GM18858 (cell line): ENCODE data around the gene NXN.
"Not testable (repeated sequence)": the region's sequence is repeated elsewhere in the genome, so short reads cannot be mapped to it uniquely, and the experiment has no call there.

ENCODE experiments used
- ATAC-seq: cut with Tn5 transposase; IDR thresholded peaks from one replicate; pipeline ENCODE4 v1.9.1; 2021; ENCODE audit not compliant: unreplicated experiment

NXN gene

DNA sequence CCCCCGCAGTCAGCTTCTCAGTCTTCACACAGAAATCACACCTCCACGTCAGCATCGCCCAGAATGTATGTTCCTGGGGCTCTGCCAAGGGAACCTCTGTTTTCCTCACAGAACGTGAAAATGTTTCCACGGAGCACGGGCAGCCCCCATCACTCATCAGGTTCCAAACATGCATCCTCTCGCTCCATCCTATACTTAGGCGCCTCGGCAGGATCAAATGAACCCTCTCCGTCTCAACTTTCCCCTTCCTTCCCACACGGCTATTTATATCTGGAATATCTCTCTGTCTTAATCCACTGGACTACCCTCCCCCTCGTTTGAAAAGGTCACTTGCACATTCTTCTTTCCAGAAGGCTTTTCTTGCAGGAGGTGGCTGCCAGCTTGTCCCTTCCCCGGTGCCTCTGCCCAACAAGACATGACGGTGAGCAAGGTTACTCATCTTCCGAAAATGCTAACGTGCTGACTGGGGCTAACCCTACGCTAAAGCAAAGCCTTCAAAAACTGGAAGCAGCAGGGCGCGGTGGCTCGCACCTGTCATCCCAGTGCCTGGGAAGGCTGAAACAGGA lies 21.6 kb downstream of the NXN start:
- no peak for ATAC-seq

DNA sequence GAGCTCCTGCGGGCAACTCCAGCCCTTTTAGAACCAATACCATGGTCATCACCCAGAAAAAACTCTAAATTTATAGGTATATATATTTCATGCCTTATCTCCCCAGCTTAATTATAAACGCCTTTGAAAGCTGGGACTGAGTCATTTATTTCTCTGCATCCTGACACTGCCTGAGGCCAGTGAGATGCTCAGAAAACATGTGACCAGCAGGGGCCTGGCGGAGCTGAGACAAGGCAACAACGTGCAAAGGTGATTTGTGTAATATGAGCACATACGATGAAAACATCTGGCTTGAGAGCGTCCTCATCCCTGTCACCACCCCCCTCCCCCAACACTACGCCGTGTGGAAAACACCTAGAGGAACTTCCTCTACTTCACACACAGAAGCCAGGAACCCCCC lies 22.7 kb downstream of the NXN start:
- no peak for ATAC-seq

DNA sequence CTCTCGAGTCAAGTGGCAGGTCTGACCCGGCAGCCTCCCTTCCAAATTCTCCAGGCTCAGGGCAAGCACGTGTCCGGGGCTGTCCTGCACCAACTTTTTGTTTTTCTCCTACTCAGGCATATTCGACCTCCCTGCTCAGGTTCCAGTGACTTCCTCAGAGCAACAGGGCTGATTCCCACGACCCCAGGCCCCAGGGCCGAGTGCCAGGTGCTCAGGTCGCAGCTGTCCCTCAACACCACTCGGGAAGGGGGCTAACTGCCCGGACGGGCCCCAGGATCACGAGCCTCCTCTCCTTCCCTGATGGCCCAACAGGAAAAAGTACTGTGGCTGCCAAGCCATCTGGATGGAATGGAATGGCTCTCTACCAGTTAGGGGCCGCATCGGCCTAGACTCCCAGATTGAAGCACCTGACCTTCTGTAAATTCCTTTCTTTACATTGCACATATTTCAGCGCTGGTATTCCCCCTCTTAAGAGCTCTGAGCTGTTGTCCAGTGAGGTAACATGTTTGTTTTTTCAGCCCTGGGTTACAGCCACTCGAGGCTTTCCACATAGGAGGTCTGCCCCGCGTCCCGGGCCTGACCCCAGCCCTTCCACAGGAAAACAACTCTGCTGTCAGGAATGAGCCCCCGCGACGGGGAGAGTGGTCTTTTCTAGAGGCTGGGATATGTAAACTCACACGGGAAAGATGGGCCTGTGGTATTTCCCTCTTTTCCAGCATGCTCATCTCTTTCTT lies 25.0 kb downstream of the NXN start:
- ATAC-seq: no peak

DNA sequence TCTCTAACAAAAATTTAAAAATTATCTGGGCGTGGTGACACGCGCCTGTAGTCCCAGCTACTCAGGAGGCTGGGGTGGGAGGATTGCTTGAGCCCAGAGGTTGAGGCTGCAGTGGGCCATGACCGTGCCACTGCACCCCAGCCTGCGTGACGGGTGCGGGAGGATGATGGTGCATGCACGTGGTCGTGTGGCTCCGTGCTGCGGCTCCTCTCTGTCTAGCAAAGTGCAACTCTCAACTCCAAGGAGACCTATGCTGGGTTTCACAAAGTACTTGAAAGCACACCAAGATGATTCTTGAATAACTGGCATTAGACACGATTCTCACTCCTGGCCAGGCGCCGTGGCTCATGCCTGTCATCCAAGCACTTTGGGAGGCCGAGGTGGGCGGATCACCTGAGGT lies 25.8 kb downstream of the NXN start:
- no peak for ATAC-seq

DNA sequence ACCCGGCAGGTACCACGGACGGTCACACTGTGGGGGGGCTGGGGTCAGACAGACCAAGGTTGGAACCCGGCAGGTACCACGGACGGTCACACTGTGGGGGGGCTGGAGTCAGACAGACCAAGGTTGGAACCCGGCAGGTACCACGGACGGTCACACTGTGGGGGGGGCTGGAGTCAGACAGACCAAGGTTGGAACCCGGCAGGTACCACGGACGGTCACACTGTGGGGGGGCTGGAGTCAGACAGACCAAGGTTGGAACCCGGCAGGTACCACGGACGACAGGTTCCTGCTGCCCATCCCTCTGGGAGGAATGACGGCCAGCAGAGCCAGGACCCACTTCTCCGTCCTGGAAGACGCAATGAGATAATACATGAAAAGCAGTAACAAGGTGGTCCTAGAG lies 27.0 kb downstream of the NXN start:
- ATAC-seq: not testable (repeated sequence)

DNA sequence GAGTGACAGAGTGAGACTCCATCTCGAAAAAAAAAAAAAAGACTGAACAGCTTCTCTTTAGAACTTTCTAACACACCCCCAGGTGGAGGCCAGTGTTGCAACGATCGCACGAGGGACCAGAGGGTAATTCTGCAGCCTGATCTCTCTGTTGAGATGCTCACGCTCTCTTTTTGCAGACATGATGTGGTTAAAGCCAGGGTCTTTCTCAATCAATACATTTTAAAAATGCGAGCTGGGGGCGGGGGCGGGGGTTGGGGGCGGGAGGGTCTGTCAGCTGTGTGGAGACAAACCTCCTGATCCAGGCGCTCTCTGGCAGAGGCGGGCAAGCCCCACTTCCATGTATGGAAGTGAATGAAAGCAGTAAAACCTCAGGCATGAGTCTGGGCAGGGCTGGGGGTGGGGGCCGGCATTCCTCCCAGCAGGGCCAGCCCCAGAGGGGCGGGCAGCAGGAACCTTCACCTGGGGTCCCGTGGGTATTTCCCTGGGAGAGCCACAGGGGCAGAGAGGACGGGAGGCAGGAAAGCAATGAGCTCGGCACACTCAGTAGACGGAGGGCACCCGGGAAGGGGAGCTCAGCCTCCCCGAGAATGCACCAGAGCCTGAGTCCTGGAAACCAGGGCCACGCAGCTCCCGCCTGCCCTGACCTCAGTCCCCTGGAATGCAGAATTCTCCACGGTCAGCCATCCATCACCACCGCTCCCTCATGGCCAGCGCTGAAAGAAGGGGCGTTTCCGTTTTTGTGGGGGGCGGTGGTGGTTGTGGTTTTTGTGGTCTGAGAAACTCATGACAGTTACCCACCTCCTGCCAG lies 28.0 kb downstream of the NXN start:
- ATAC-seq: no peak

DNA sequence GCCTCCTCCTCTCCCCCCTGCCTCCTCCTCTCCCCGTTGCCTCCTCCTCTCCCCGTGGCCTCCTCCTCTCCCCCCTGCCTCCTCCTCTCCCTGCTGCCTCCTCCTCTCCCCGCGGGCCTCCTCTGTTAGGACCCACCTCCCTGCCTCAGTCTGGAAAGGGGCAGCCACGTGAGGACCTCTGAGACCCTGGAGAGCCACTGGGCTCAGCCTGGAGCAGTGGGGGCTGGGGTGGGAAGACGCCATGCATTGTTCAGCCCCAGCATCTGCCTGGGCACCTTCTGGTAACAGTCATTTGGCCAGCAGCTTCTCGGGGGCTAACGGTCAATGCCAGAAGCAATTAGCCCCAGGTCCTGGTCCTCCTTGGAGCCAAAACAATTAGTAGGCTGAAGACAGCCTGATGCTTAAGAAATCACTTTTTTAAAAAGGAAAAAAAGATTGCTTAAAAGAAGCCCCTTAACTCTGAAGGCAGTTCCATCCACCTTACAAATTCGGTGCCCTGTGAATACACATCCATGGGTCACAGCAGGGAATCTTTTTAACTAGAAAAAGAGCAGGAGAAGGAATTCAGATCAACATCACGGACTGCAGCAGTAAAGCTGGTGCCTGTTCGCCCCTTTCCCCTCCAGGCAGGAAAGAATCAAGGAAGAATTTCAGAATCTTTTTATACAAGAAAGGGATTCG lies 29.8 kb downstream of the NXN start:
- no peak for ATAC-seq

DNA sequence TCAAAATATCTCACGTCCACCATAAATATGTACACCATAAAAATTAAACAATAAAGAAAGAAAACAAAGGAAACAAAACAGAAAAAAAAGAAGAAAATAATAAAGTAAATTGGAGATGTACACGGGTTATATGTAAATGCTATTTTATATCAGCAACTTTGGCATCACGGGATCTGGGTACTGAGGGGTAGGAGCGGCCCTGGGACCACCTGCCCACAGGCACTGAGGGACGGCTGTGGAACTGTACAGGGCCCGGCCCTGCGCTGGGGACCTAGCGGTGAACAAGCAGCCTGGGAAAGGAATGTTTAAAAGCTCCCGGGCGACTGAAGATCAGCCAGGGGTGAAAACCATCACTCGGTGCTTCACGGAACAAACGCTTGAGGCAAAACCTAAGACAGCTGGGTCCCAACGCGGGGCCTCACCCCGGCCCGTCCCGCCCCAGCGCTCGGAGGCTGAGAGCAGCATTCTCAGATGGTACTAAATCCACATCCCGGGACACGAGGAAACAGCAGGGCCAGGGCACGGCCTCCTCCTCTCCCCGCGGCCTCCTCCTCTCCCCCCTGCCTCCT lies 31.2 kb downstream of the NXN start:
- ATAC-seq: no peak

DNA sequence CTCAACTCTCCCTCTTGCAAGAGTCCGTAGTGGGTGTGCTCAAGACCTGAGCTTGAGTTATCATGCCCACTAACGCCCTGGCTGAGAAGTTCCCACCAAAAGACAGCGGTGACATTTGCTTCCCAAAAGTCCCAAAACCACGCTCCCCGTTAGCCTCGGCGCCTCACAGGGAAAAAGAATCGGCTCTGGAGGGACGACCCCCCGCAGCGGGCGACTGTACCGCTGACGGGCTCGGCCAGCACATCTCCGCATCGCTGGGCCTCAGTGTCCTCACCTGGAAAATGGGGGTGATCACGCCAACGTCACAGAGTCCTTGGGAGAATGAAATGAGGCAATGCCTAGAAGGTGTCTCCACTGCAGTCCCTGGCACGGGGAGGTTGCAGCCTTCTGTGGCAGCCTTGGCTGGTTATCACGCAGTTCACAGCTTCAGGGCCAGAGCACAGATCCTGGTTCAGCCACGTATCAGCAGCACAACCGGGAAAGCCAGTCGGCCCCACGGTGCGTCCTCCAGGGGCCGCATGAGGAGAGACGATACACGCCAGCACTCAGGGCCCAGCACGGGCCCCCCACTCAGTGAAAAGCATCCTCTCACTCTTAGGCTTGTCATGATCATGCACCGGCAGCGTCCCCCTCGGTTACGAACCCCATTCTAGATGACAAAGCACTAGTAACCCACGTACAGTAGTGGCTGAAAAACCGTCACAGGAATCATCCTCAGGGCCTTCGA lies 32.9 kb downstream of the NXN start:
- ATAC-seq: no peak

DNA sequence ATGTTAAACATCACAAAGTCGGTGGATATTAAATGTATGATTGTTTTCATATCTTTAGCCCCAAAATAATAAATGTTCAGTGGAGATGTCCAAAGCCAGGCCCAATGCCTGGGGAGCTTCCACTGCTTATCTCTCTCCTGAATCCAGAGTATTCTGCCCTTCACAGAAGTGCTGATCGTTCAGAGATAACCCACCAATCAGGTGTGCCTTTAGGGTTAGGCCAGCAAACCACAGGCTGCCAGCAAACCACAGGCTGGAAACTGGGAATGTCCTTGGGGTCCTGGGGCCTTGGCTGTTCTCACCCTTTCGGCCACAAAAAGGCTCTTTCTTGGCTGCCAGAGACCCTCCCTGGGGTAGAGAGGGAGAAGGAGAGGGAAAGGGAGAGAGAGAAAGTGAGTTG lies 33.9 kb downstream of the NXN start:
- ATAC-seq: no peak

DNA sequence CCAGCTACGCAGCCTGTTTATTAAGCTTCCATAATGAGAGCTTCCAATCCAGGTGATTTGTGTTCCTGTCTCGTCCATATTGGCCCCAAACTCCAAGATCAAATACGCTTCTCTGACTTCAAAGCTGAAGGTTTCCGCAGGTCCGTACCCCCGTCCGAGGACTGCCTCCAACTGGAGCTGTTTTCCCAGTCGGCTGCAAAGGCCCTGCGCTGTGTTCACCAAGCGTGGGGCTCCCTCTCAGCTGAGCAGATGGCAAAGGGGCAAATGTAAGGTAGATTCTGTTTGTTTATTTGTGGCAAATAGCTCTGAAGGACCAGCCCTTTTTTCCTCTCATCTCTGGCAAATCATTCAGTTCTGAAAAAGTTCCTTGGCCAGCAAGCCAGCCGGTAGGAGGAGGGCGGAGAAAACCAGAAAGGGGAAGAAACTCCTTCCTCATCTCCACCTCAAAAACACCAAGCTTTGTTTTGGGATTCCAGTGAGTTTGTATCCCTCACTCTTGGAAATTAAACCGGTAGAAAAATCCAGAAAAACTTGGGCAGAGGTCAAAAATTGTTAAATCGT lies 35.2 kb downstream of the NXN start:
- no peak for ATAC-seq

DNA sequence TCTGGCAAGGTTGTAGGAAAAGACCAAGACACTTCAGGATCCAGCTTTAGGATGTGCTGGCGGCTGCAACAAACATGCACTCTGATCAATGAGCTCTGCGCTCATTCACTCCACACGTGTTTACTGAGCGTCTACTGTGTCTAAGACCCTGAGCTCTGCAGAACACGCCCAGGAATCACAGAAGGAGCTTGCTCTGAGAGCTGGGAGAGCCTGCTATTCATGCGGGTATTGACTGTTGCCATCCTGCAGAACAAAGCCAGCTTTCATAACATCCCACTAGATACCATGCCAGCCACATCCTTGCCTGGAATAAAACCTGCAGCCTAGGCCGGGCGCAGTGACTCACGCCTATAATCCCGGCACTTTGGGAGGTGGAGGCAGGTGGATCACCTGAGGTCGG lies 44.1 kb downstream of the NXN start:
- ATAC-seq: no peak

DNA sequence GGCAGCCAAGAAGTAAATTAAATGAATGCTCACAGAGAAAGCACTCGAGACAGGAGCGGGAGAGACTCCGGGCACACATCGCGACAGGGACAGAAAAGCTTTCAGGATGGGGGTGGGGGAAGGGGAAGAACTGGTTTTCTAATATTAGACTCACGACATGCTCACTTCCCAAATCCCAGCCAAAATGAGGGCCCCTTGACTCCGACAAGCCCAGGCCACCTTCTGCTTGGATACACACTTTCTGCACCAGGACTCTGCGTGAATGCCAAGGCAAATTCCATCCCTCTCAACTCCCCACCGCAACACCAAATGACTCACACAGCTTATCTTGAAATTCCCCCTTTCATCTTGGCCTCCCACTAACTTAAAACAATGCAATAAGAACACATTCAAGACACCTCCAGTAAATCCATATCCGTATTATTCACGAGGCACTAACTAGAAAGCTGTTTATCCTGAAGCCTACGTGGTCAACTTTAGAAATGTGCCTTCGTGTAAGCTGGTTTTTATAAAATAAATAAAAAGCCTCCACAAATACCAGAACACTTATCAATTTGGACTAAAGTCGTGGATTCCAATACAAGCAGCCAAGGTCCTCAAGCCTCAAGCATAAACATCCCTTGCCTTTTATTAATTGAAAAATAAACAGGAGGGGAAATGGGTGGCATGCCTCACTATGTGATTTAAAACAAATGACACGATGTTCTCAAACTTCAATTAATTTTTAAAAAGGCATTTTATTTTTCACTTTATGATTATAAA lies 46.1 kb downstream of the NXN start:
- ATAC-seq: no peak

DNA sequence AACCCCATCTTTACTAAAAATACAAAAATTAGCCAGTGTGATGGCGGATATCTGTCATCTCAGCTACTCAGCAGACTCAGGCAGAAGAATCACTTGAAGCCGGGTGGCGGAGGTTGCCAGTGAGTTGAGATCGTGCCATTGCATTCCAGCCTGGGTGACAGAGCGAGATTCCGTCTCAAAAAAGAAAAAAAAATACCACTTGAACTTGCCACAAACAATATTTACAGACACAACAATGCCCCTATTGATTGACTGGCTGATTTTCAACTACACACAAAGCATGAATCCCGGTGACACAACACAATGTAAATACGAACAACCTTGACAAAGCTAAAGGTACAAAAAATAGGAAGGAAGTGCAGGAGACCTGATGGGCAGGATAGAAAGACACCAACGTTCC lies 49.3 kb downstream of the NXN start:
- ATAC-seq: no peak

DNA sequence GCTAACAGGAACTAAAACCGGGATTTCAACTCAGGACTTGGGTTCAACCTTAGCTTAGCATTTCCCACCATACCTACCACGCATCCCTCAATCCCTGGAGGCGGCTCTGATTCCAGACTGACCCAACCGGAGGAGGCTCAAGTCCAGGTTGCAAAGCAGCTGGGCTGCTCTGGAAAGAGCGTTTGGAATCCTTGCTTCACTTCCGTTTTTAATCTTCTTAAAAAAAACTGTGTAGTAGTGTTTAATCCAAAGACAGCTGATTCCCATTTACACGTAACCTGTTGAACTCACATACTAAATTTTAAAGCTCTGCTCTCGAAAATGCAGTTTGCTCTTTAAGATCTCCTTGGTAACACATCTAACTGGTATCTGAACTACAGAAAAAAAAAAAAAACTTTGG lies 50.0 kb downstream of the NXN start:
- no peak for ATAC-seq

DNA sequence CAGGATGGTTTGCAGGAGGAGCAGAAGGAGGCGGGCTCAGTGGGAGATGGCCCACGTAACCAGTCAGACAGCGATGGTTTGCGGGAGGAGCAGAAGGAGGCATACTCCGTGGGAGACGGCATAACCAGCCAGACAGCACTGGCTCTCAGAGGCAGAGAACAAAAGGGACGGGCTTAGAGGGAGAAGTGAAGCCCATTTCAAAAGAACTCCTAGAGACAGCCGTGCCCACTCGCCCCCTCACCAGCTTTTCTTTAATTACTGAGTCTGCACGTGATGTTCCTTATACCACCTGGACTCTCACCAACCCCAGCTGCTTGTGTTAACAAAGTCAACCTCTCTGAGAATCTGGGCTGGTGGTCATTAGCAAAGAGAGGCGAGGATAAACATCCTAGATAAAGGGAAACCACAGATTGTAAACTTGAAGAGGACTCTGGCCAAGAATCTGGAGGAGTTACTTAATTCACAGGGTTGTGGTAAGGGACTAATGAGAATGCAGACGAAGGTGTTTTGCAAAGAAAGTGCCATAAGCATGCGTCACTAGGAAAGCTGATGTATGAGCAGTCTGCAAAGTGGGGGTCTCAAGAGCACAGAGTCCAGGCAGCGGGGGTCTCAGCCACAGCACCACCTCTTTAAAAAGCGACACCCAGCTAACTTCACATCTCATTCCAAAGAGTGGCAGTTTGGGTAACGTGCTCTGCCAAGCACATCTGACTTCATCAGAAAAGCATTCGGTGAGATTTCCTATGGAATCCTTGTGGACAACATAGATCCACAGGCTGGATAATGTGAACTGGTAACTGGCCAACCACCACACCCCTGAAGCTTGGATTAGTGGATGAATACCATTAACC lies 51.7 kb downstream of the NXN start:
- no peak for ATAC-seq

DNA sequence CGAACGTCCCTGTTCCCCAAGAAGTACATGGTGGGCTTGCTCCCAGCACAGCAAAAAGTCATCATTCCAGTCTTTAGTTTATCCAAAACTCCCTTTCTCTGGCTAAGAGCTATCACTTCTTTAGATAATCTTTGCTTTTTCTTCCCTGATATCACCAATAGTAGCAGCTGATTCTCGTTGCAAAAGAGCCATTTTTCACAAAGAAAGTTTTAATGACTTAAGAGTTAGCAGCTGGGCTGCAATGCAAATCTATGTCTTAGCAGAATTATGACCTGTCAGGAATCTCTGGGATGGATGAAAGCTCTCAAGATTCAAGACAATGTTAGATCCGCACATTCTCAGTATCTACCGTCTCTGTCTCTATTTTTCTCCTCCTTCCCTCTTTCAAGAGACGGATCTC lies 53.8 kb downstream of the NXN start:
- no peak for ATAC-seq

DNA sequence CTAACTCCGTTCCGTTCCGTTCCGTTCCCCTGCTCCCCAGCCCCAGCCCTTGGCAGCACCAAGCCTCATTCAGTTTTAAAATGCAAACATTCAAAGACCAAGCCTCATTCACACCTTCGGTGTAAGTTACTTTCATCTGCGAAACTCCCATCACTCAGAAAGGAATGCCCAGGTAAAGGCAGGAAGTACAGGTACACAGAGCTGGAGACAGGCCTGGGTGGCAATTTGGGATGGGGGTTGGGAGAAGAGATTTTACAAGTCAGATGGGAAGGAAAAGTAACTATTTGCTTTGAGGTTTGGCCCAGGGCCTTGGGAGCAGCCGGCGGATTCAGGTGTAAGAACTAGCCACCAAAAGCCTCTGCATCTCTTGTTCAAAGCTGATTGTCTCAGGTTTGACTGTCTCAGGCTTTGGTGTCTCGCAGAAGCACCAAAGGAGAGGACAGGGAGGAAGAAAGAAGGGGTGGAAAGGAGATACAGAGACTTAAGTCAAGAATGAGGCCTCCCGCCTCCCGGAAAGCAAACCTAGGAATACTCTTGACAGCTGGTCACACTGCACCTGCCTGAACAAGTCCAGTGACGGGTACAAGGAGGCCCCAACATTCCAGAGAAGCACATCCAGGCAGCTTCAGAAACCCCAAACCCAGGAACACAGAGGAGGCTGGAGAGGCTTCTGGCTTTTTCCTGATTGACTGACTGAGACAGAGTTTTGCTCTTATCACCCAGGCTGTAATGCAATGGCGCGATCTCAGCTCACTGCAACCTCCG lies 54.7 kb downstream of the NXN start:
- ATAC-seq: no peak
